HG02678 (cell line): Measurements from ENCODE around the gene RGCC.
"Not testable (repeated sequence)": the region's sequence is repeated elsewhere in the genome, so short reads cannot be mapped to it uniquely, and the experiment has no call there.

Experiments used
- ATAC-seq: cut with Tn5 transposase; IDR thresholded peaks from one replicate; pipeline ENCODE4 v1.9.1; 2021; ENCODE audit warnings: mild to moderate bottlenecking, moderate library complexity; ENCODE audit not compliant: unreplicated experiment

The RGCC gene

DNA sequence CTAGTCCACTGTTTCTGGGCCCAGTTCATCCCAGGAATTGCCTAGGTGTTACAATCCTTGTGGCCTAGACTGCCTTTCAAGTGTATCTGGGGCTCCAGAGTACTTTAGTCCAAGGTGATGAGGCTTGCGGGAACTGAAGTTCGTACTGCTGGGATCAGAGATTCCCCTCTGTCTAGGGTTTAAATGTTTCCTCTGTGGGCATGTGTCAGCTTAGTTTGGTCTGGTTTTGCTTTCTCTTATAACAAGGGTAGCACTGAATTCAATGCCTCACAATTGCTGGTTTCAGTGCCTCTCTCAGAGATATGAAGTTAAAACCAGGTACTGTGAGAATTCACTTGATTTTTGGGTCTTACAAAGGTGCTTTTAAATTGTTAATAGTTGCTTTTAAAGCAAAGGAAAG lies 30.8 kb downstream of the RGCC start:
- peak; percentile 77 for ATAC-seq

- no peak for ATAC-seq
Measured at GRCh38 chr13:41490371-41491015, 33.1 kb downstream of the RGCC start.

- no peak for ATAC-seq
Measured at GRCh38 chr13:41491436-41491835, 34.1 kb downstream of the RGCC start.

DNA sequence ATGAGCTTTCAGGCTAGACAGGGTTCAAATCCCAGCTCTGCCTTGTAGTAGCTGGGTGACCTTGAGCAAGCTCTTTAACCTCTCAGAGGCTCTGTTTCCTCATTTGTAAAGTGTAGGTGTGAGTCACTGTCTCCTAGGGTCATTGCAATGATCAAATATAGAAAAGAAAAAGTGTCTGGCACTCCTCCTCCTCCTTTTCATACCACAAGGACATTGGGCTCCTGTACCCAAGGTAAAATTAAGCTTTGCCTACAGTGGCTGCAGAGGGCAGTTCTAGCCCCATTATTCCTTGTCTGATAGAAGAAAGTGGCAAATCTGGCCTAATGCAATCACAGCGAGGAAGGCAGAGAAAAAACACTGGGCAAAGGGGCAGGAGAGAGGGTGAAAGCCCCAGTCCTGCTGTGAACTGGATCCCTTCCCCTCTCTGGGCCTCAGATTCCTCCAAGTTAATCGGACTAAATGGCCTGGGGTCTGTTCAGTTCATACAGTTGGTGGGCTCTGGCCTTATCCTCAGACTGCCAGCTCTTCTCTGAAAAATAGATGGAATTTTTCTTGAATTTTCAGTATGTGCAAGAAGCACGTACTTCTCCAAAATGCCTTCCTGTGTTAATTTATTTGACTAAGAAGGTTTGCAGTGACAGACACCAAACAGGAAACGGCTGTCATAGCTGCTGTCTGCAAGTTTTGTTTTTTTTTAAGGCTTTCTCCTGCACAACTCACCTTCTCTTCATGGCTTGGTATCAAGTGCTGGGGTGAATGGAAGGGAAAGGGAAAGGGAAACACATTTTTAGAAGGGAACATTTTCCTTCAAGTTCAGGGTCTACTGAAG lies 35.3 kb downstream of the RGCC start:
- ATAC-seq, result no peak

GRCh38 chr13:41494202-41494601 lies 36.9 kb downstream of the RGCC start:
- no peak for ATAC-seq

DNA sequence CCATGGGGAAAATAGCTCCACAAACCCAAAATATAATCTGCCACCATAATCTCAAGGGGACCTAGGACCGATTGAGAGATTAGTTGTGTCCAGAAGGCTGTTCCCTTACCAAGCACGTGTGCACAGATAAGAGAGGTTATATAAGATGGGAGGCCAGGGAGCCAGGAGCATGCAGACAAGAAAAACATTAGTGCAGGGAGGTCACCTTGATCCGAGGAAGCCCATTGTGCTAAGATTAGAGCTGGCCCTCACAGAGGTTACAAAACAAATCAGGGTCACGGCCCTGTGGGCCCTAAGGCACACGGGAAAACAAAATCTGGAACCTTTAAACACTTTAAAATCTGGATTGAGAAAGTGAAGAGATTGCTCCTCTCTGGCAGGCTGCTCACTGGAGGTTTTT lies 37.7 kb downstream of the RGCC start:
- ATAC-seq, result no peak

- no peak for ATAC-seq
Measured at GRCh38 chr13:41496420-41497234, 39.3 kb downstream of the RGCC start.

- no peak for ATAC-seq
Measured at GRCh38 chr13:41497436-41497835, 40.1 kb downstream of the RGCC start.

DNA sequence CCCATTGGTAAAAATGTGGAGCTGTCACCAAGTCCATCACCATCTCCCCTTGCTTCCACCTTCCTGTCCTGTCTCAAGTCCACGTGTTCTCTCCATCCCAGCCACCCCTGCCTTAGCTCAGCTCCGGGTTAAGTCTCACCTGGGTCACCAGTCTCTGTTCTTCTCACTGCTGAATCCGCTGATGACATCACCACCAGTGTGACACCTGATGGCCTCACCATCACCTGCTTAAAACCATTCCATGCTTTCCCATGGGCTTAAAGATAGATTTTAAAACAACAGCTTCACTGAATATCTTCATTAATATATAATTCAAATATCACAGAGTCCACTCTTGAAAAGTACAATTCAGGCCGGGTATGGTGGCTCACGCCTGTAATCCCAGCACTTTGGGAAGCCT lies 42.1 kb downstream of the RGCC start:
- no peak for ATAC-seq

DNA sequence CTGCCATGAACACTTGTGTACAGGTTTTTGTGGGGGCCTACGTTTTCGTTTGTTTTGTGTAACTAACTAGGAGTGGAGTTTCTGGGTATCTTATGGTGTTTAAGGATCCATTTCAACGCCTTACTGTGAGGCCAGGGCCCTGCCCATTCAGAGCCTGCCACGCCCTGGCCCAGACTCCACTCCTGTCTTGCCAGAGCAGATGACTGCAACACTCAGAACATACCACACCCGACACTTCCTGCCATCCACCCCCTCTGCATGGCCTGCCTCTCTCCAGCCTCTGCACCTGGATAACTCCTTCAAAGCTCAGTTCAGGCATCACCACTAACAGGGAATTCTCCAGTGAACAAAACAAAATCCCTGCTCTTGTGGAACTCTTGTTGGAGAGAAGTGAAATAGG lies 43.2 kb downstream of the RGCC start:
- no peak for ATAC-seq

GRCh38 chr13:41501281-41501680 lies 43.9 kb downstream of the RGCC start:
- no peak for ATAC-seq

- no peak for ATAC-seq
Measured at GRCh38 chr13:41502031-41502430, 44.7 kb downstream of the RGCC start.

DNA sequence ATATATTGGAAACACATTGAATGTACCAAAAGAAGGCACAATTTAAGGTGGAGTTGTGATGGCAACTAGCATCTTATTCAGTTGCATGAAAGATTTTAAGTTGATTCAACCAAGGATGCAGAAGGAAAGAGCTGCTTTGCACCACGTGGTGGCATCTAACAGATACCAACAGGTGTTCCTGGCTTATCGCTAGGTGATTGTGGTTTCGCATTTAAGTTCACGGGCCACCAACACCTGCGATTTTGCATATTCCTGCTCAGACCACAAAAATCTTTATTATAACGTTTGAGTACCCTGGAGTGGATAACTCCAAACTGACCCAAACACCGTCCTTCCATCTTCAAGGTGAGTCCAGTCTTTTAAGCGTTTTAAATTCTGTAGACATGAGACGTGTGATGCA lies 45.3 kb downstream of the RGCC start:
- ATAC-seq, result peak; percentile 86

- ATAC-seq, result no peak
Measured at GRCh38 chr13:41503356-41503755, 46.0 kb downstream of the RGCC start.

DNA sequence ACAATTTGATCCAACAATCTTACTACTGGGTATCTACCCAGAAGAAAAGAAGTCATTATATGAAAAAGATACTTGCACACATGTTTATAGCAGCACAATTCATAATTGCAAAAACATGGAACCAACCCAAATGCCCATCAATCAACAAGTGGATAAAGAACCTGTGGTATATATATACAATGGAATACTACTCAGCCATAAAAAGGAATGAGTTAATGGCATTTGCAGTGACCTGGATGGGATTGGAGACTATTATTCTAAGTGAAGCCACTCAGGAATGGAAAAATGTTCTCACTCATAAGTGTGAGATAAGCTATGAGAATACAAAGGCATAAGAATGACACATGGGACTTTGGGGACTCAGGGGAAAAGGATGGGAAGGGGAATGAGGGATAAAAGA lies 47.3 kb downstream of the RGCC start:
- ATAC-seq, result not testable (repeated sequence)

GRCh38 chr13:41505209-41505835 lies 48.0 kb downstream of the RGCC start:
- ATAC-seq, result no peak

- no peak for ATAC-seq
Measured at GRCh38 chr13:41506312-41506711, 49.0 kb downstream of the RGCC start.

DNA sequence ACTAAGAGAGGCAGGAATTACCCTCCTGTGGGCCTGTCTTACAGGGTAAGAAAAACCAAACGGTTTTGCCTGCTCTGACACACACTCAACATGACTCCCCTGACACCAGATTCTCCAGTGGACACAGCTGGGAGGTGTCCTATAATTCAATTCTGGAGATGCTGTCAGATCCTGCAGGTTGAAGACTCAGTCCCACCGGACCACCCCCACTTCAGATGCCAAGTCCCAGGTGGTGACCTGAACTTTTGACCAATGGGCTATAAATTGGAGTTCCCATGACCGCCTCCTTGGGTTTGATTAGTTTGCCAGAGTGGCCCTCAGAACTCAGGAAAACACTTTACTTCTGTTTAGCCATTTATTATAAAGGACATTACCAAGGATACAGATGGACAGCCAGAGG lies 52.6 kb downstream of the RGCC start:
- no peak for ATAC-seq

- no peak for ATAC-seq
Measured at GRCh38 chr13:41511827-41512226, 54.5 kb downstream of the RGCC start.

DNA sequence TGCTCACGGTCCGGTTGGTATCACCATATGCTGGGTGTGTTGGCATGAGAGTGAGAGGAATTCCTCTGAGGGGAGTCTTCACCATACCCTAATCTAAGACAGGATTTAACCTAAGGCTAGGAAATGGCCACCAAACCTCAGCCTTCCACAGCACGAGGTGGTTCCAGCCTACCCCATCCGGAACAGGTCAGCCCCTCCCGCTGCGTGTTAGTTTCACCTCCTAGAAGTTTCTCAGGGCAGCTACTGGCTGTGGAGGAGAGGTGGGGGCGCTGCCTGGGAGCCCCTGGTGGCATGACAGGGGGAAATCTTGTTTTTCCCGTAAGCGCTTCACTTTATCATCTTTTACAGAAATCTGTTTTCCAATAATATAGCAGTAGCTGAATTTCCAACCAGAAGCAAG lies 55.1 kb downstream of the RGCC start:
- ATAC-seq, result no peak

DNA sequence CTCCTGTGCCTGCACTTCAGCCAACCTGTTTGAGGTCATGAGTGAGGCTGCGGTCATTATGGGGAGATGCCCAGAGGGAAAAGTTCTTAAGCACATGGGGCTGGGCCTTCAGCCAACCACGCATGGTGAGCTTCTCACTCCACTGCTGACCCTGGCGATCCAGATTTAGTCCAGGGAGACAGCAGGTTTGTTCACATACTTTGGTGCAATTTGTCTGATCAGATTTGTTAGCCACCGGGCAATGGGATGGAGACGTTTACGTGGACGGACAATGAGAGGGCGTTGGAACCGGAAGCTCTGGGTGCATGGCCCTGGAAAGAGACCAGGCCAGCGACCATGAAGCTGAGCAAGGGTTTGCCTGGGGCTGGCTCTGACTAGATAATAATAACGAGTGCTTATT lies 56.2 kb downstream of the RGCC start:
- no peak for ATAC-seq
